Adrenal gland (tissue), 12 donors: Measurements from ENCODE around the gene PIRT. TPM values are rescaled to one million over a fixed set of nuclear protein-coding genes. Genes with fewer than 3 reads are reported as not detected.

Source experiments
- DNase-seq, 7 donors: peaks; one replicate each; pipeline ENCODE4 v3.0.0-alpha.2; 2019 to 2020
- H3K27ac ChIP-seq, 5 donors: fragments of 200-600 bp; sonication (generic) in 4 of 5; 1 replicate in 3 of 5; 2 replicates in 2 of 5; pipeline versions ENCODE4 v1.5.1 to v1.8.0; 2016 to 2020; ENCODE audit warnings: mild to moderate bottlenecking in 1 of 5
- H3K27me3 ChIP-seq: fragments of 200-600 bp; 2 replicates; pipeline ENCODE4 v1.8.0; 2021
- H3K36me3 ChIP-seq, 2 donors: fragments of 200-600 bp; replicated peaks in 1 of 2; 1 replicate in 1 of 2; 2 replicates in 1 of 2; pipeline versions ENCODE4 v1.5.1 to v1.8.0; 2018 to 2022
- H3K4me1 ChIP-seq, 2 donors: fragments of 200-600 bp; replicated peaks in 1 of 2; 1 replicate in 1 of 2; 2 replicates in 1 of 2; pipeline versions ENCODE4 v1.5.1 to v1.8.0; 2018 to 2021
- H3K4me3 ChIP-seq, 4 donors: fragments of 200-600 bp; sonication (generic) in 3 of 4; one replicate each; pipeline ENCODE4 v1.5.1; 2016 to 2018
- H3K9me3 ChIP-seq, 3 donors: fragments of 200-600 bp; sonication (generic) in 1 of 3; replicated peaks in 1 of 3; 1 replicate in 2 of 3; 2 replicates in 1 of 3; pipeline versions ENCODE4 v1.5.1 to v1.8.0; 2016 to 2021
- CTCF ChIP-seq, 6 experiments: fragments of 450-650 bp in 4 of 6; fragments of 200-600 bp in 2 of 6; sonication (generic) in 1 of 6; IDR thresholded peaks; 1 replicate in 5 of 6; 2 replicates in 1 of 6; pipeline versions ENCODE4 v1.5.1 to v1.8.0; 2016 to 2021; ENCODE audit warnings: antibody characterized with exemption in 6 of 6, mild to moderate bottlenecking in 2 of 6, moderate library complexity in 1 of 6
- POLR2A ChIP-seq, 2 donors: fragments of 450-650 bp; IDR thresholded peaks; one replicate each; pipeline ENCODE4 v1.6.1; 2017; ENCODE audit warnings: antibody characterized with exemption in 2 of 2, mild to moderate bottlenecking in 2 of 2, moderate library complexity in 1 of 2
- WGBS, 4 donors: extraction: QIAGEN DNeasy Blood & Tissue Kit in 2 of 4; methylation state at CpG; one replicate each; pipeline versions ENCODE4 v1.1.5 to v1.1.7; 2013 to 2017; 5-methylcytosine and 5-hydroxymethylcytosine counted together
- intact Hi-C, 2 donors: fragments of 100-400 bp; cut with DNase I; formaldehyde crosslinking; loops; one replicate each; pipeline versions ENCODE4 v1.14.1 to v1.15.0; 2022 to 2023
- polyA plus RNA-seq, 3 donors: library from polyadenylated mRNA; stranded (reverse); fragments of 200-250 nt in 2 of 3; fragments of 350-450 nt in 1 of 3; fragmentation: Illumina TruSeq in 1 of 3; extraction: RNeasy Lipid Tissue Mini Kit (QIAGEN cat#74804) in 1 of 3; gene quantifications; one replicate each; pipeline ENCODE4 v1.2.3, GENCODE V29; 2013 to 2014
- total RNA-seq, 9 donors: library from RNA; depleted of rRNA in 4 of 9; stranded (reverse); fragments of >200 nt in 4 of 9; fragments of 120-200 nt in 1 of 9; fragmentation: NEBNext Ultra II Directional in 1 of 9; extraction: Animal tissue kit (Norgen Biotek cat#: 25700) in 1 of 9; gene quantifications; one replicate each; pipeline versions ENCODE4 v1.1.0 to v1.2.4, GENCODE V29; 2013 to 2023
- donor health status: healthy with polysubstance abuse.
- donor health status: Bipolar disorder and iron deficiency.
- donor health status: DM: yes; HTN: yes; CAD: no.
- donor health status: DM: no; HTN: no; CAD: no.
- donor health status: DM: no; HTN: no; CAD: no.
- donor health status: DM: yes; HTN: yes; CAD: no.

Gene PIRT
- total and polyA plus RNA-seq, 12 donors, result 0.10 to 2.2 (median 0.61) TPM; not detected in 4

- Histone ChIP-seq H3K36me3 (no peaks in the 10 kb centered on the region), H3K9me3 (no peaks in the 10 kb centered on the region), H3K4me3 (peak overlapping the region in 2 of 4 donors; percentile 44 to 57), H3K4me1 (no peaks in the 10 kb centered on the region), H3K27ac (no peak overlapping the region), H3K27me3 (no peaks in the 10 kb centered on the region)
- intact Hi-C loops, result loop anchor here (5.0 to 10.0 kb wide), 2 partner anchors 108 to 200 kb away; no protein-coding TSS in a partner anchor
- peak; percentile 90 to 99 (median 98) for TF ChIP-seq CTCF (IDR thresholded peaks at IDR 0.05)
- TF ChIP-seq POLR2A (IDR thresholded peaks at IDR 0.05), result no peak
- peak; percentile 61 to 85 (median 74) for DNase-seq
- 5 to 7% (median 6%) methylated on average over 26 to 28 of the region's 28 CpGs for WGBS, 4 donors
Measured at GRCh38 chr17:10844621-10845387, 6.9 kb upstream of the PIRT start.

- intact Hi-C loops, result loop anchor here (5.0 to 10.0 kb wide), 2 partner anchors 107 to 199 kb away; no protein-coding TSS in a partner anchor
- WGBS, 4 donors, result 57 to 72% (median 63%) methylated on average over 7 of the region's 7 CpGs
- no peaks in the 10 kb centered on the region for H3K36me3 ChIP-seq
- H3K27ac ChIP-seq, result no peak overlapping the region
- no peaks in the 10 kb centered on the region for H3K9me3 ChIP-seq
- TF ChIP-seq CTCF (IDR thresholded peaks at IDR 0.05) (no peak), POLR2A (IDR thresholded peaks at IDR 0.05) (no peak)
- DNase-seq, result no peak
- H3K27me3 ChIP-seq, result no peaks in the 10 kb centered on the region
- no peak overlapping the region for H3K4me3 ChIP-seq
- no peaks in the 10 kb centered on the region for H3K4me1 ChIP-seq
Measured at GRCh38 chr17:10843811-10844210, 5.9 kb upstream of the PIRT start.

- Histone ChIP-seq H3K27ac (no peak overlapping the region), H3K4me3 (no peak overlapping the region), H3K36me3 (no peaks in the 10 kb centered on the region), H3K27me3 (no peaks in the 10 kb centered on the region), H3K9me3 (no peaks in the 10 kb centered on the region), H3K4me1 (no peaks in the 10 kb centered on the region)
- peak in 1 of 7 donors; percentile 9 for DNase-seq
- TF ChIP-seq POLR2A (IDR thresholded peaks at IDR 0.05) (no peak), CTCF (IDR thresholded peaks at IDR 0.05) (no peak)
- intact Hi-C loops, result loop anchor here (5.0 to 10.0 kb wide), 2 partner anchors 105 to 198 kb away; no protein-coding TSS in a partner anchor
- WGBS, 4 donors, result 56 to 72% (median 66%) methylated on average over 4 of the region's 4 CpGs
Measured at GRCh38 chr17:10842658-10843057, 4.8 kb upstream of the PIRT start.

GRCh38 chr17:10838682-10839081, 795 bp upstream of the PIRT start:
- TF ChIP-seq CTCF (IDR thresholded peaks at IDR 0.05) (no peak), POLR2A (IDR thresholded peaks at IDR 0.05) (no peak)
- no peaks in the 10 kb centered on the region for H3K36me3 ChIP-seq
- H3K4me3 ChIP-seq, result no peak overlapping the region
- intact Hi-C loops, result loop anchor here in 1 of 2 donors (5.0 kb wide), 1 partner anchor 86 kb away; no protein-coding TSS in a partner anchor
- H3K27ac ChIP-seq, result no peak overlapping the region
- no peaks in the 10 kb centered on the region for H3K4me1 ChIP-seq
- no peaks in the 10 kb centered on the region for H3K9me3 ChIP-seq
- no peak for DNase-seq
- 78 to 91% (median 84%) methylated on average over 4 to 5 of the region's 5 CpGs for WGBS, 4 donors
- no peaks in the 10 kb centered on the region for H3K27me3 ChIP-seq
